Activated T-helper 1 cell treated with anti-CD3 and anti-CD28 coated beads, Interleukin-12 subunit alpha, Interleukin-12 subunit beta, Interleukin-2, Interleukin-4 antibody, amounts not matched to agents 30 ng/mL and 10 ng/mL and 1 ng/mL, durations not matched to agents 14 hours and 24 hours and 36 hours (primary cell): ENCODE data around the gene EIF2S1. TPM values are rescaled to one million over a fixed set of nuclear protein-coding genes. Genes with fewer than 3 reads are reported as not detected.

Experiments
- DNase-seq: peaks from one replicate; pipeline ENCODE4 v3.0.0; 2021; ENCODE audit warnings: low spot score
- H3K27ac Mint-ChIP-seq: one replicate; pipeline ENCODE4 v1.8.0; 2021; ENCODE audit warnings: mild to moderate bottlenecking, mixed read lengths
- H3K27me3 Mint-ChIP-seq: one replicate; pipeline ENCODE4 v1.8.0; 2022; ENCODE audit warnings: mild to moderate bottlenecking, moderate library complexity, mixed read lengths; ENCODE audit not compliant: insufficient read depth
- H3K36me3 Mint-ChIP-seq: one replicate; pipeline ENCODE4 v1.8.0; 2021; ENCODE audit warnings: low read depth, mixed read lengths
- H3K4me1 Mint-ChIP-seq: one replicate; pipeline ENCODE4 v1.8.0; 2021; ENCODE audit warnings: low read depth, mixed read lengths
- H3K4me3 Mint-ChIP-seq: one replicate; pipeline ENCODE4 v1.8.0; 2021; ENCODE audit warnings: mild to moderate bottlenecking, moderate library complexity, mixed read lengths
- H3K9me3 Mint-ChIP-seq: one replicate; pipeline ENCODE4 v1.8.0; 2021; ENCODE audit warnings: mixed read lengths
- intact Hi-C: fragments of 100-400 bp; cut with micrococcal nuclease; formaldehyde crosslinking; loops from one replicate; pipeline ENCODE4 v1.15.1; 2024
- total RNA-seq: library from RNA; stranded (reverse); gene quantifications from 2 replicates; pipeline ENCODE4 v1.2.3, GENCODE V29; 2022

Gene EIF2S1
- total RNA-seq, 1 donor from 2014 or later, result 234 TPM

GRCh38 chr14:67357186-67357968, 2.8 kb upstream of the EIF2S1 start:
- H3K4me3 Mint-ChIP-seq, result peak overlapping the region; percentile 92
- intact Hi-C loops, result loop anchor here (10.0 kb wide), 1 partner anchor 743 kb away; no protein-coding TSS in a partner anchor
- peaks cover 15% of the 10 kb centered on the region for H3K36me3 Mint-ChIP-seq
- no peaks in the 10 kb centered on the region for H3K9me3 Mint-ChIP-seq
- no peak for DNase-seq
- peaks cover 57% of the 10 kb centered on the region for H3K4me1 Mint-ChIP-seq
- peak overlapping the region; percentile 40 for H3K27ac Mint-ChIP-seq
- no peaks in the 10 kb centered on the region for H3K27me3 Mint-ChIP-seq

DNA sequence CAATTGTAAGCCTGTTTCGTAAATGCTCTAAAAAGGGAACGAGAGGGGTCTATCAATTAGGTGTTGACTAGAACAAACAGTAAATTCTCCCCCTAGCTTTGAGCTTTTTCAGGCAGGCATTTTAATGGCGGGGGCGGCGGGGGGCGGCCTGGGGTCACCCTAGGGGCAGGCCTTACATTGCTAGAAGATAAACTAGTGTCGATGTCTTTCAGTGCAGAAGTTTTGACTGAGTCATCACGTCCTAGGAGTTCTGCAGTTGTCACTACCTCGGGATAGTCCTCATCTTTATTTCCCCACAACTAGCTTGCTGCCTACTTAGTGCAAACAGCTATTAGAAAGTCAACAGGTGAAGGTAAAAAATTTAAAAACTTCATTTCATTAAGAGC, 2.2 kb upstream of the EIF2S1 start:
- Mint-ChIP-seq H3K4me3 (peak overlapping the region; percentile 92), H3K27me3 (no peaks in the 10 kb centered on the region), H3K27ac (no peak overlapping the region), H3K36me3 (peaks cover 18% of the 10 kb centered on the region), H3K4me1 (peaks cover 63% of the 10 kb centered on the region), H3K9me3 (no peaks in the 10 kb centered on the region)
- intact Hi-C loops, result loop anchor here (10.0 kb wide), 1 partner anchor 743 kb away; no protein-coding TSS in a partner anchor
- no peak for DNase-seq

- intact Hi-C loops, result loop anchor here (1.0 to 10.0 kb wide), 3 partner anchors 118 to 744 kb away; partner anchors contain the start of genes ARG2 and PALS1
- no peaks in the 10 kb centered on the region for H3K9me3 Mint-ChIP-seq
Observed at GRCh38 chr14:67358924-67359774, 979 bp upstream of the EIF2S1 start.

GRCh38 chr14:67360470-67361206, 510 bp downstream of the EIF2S1 start:
- H3K27ac Mint-ChIP-seq, result peak overlapping the region; percentile 97
- DNase-seq, result no peak
- H3K4me3 Mint-ChIP-seq, result peak overlapping the region; percentile 92
- no peaks in the 10 kb centered on the region for H3K27me3 Mint-ChIP-seq
- intact Hi-C loops, result loop anchor here (1.0 to 2.0 kb wide), 7 partner anchors 13 to 852 kb away; partner anchors contain the start of genes GPHN, PIGH, VTI1B and ZFYVE26
- peaks cover 83% of the 10 kb centered on the region for H3K4me1 Mint-ChIP-seq
- no peaks in the 10 kb centered on the region for H3K9me3 Mint-ChIP-seq
- peaks cover 35% of the 10 kb centered on the region for H3K36me3 Mint-ChIP-seq

More at GRCh38 chr14:67358924-67359774, 979 bp upstream of the EIF2S1 start:
- peak; percentile 1 for DNase-seq
- Mint-ChIP-seq H3K36me3 (peaks cover 24% of the 10 kb centered on the region), H3K27ac (peak overlapping the region; percentile 97), H3K4me1 (peaks cover 75% of the 10 kb centered on the region), H3K27me3 (no peaks in the 10 kb centered on the region), H3K4me3 (peak overlapping the region; percentile 92)

DNA sequence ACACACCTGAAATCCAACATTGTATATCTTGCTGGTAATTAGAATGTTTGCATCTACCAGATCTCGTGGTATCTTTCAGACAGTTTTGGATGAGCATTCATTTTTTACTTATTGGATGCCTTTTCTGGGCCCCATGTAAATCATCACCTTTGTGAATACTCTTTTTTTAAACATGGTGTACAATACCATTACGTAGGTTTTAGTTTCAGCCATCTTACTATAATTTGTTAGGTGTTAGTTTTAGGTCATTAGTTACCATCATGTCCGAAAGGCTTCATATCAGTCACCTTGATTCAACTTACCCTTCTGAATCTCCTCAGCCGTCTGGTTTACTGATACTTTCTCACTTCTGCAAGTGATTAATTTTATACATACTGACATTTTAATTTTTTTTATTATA, 5.3 kb downstream of the EIF2S1 start:
- Mint-ChIP-seq H3K27ac (no peak overlapping the region), H3K4me3 (no peak overlapping the region), H3K9me3 (no peaks in the 10 kb centered on the region), H3K4me1 (peaks cover 52% of the 10 kb centered on the region), H3K36me3 (peaks cover 49% of the 10 kb centered on the region), H3K27me3 (no peaks in the 10 kb centered on the region)
- intact Hi-C loops, result no loop called here
- no peak for DNase-seq

- H3K27me3 Mint-ChIP-seq, result no peaks in the 10 kb centered on the region
- H3K36me3 Mint-ChIP-seq, result peaks cover 47% of the 10 kb centered on the region
- peaks cover 38% of the 10 kb centered on the region for H3K4me1 Mint-ChIP-seq
- no peaks in the 10 kb centered on the region for H3K9me3 Mint-ChIP-seq
- DNase-seq, result no peak
- intact Hi-C loops, result loop anchor here (5.0 kb wide), 1 partner anchor 326 kb away; the partner anchor contains the start of gene RDH11
- H3K27ac Mint-ChIP-seq, result peak overlapping the region; percentile 38
- H3K4me3 Mint-ChIP-seq, result no peak overlapping the region
Observed at GRCh38 chr14:67370830-67371229, 10.7 kb downstream of the EIF2S1 start.

DNA sequence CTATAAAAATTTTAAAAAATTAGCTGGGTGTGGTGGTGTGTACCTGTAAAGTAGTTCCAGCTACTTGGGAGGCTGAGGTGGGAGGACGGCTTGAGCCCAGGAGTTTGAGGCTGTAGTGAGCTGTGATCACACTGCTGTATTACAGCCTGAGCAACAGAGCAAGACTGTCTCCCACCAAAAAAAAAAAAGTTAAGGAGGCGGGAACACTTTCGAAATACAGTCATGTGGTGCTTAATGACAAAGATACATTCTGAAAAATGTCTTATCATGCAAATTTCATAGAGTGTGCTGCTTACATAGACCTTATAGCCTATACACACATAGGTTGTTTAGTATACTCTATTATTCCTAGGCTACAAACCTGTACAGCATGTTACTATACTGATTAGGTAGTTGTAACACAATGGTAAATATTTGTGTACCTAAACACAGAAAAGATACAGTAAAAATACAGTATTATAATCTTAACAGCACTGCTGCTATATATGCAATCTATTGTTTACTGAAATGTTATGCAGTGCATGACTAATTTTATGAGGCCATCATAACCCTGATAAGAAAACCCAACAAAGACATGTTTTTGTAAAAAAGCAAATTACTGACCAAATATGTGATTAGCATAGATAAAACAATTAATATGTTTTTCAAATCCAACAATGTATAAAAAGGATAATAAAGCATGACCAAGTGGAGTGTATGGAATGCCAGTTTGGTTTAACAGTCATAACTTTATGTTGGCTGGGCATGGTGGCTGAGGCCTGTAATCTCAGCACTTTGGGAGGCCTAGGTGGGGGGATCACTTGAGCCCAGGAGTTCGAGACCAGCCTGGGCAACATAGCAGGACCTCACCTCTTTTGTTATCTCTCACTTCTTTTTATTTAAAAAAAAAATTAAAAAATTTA, 11.4 kb downstream of the EIF2S1 start:
- H3K4me1 Mint-ChIP-seq, result peaks cover 35% of the 10 kb centered on the region
- peaks cover 48% of the 10 kb centered on the region for H3K36me3 Mint-ChIP-seq
- H3K9me3 Mint-ChIP-seq, result no peaks in the 10 kb centered on the region
- no peak overlapping the region for H3K27ac Mint-ChIP-seq
- intact Hi-C loops, result loop anchor here (5.0 kb wide), 1 partner anchor 326 kb away; the partner anchor contains the start of gene RDH11
- no peak overlapping the region for H3K4me3 Mint-ChIP-seq
- DNase-seq, result no peak
- H3K27me3 Mint-ChIP-seq, result no peaks in the 10 kb centered on the region

DNA sequence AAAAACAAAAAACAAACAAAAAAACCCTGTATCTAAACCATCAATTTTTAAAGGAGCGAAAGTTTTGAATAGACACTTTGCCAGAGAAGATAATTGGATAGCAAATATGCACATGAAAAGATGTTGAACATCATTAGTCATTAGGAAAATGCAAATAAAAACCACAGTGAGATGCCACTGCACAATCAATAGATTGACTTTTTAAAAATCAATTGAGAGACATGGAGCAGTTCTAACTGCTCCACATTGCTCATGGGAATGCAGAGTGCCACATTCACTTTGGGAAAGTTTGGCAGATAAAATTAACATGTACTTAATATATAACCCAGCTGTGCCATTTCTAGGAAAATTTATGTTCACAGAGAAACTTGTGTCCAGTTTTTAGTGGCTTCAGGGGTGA, 12.7 kb downstream of the EIF2S1 start:
- no peak overlapping the region for H3K4me3 Mint-ChIP-seq
- H3K9me3 Mint-ChIP-seq, result no peaks in the 10 kb centered on the region
- no peak for DNase-seq
- intact Hi-C loops, result loop anchor here (1.0 to 5.0 kb wide), 2 partner anchors 13 to 324 kb away; partner anchors contain the start of genes EIF2S1 and RDH11
- H3K27me3 Mint-ChIP-seq, result no peaks in the 10 kb centered on the region
- peak overlapping the region; percentile 14 for H3K27ac Mint-ChIP-seq
- H3K36me3 Mint-ChIP-seq, result peaks cover 54% of the 10 kb centered on the region
- peaks cover 40% of the 10 kb centered on the region for H3K4me1 Mint-ChIP-seq

GRCh38 chr14:67373347-67373746, 13.2 kb downstream of the EIF2S1 start:
- peak overlapping the region; percentile 14 for H3K27ac Mint-ChIP-seq
- H3K9me3 Mint-ChIP-seq, result no peaks in the 10 kb centered on the region
- intact Hi-C loops, result loop anchor here (1.0 to 5.0 kb wide), 2 partner anchors 13 to 324 kb away; partner anchors contain the start of genes EIF2S1 and RDH11
- H3K36me3 Mint-ChIP-seq, result peaks cover 54% of the 10 kb centered on the region
- DNase-seq, result no peak
- no peaks in the 10 kb centered on the region for H3K27me3 Mint-ChIP-seq
- no peak overlapping the region for H3K4me3 Mint-ChIP-seq
- H3K4me1 Mint-ChIP-seq, result peaks cover 40% of the 10 kb centered on the region

DNA sequence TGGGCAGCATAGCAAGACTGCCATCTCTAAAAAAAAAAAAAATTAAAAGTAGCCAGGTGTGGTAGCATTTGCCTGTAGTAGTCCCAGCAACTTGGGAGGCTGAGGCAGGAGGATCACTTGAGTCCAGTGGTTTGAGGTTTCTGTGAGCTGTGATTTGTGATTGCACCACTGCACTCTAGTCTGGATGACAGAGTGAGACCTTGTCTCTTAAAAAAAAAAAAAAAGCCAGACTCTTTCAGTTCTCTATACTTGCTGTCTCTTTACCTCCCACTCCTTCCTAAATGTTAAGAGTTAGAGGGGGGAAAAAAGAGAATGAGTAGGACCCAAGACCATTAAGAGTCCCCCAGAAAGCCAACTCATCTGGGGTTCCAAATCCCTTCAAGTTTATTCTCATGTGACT, 17.8 kb downstream of the EIF2S1 start:
- Mint-ChIP-seq H3K36me3 (peaks cover 69% of the 10 kb centered on the region), H3K4me1 (peaks cover 25% of the 10 kb centered on the region), H3K27me3 (peaks cover 1% of the 10 kb centered on the region), H3K9me3 (no peaks in the 10 kb centered on the region), H3K27ac (no peak overlapping the region), H3K4me3 (no peak overlapping the region)
- no peak for DNase-seq
- intact Hi-C loops, result no loop called here

- Mint-ChIP-seq H3K4me1 (no peaks in the 10 kb centered on the region), H3K36me3 (peaks cover 49% of the 10 kb centered on the region), H3K9me3 (no peaks in the 10 kb centered on the region), H3K27ac (no peak overlapping the region), H3K27me3 (no peaks in the 10 kb centered on the region), H3K4me3 (no peak overlapping the region)
- DNase-seq, result no peak
- intact Hi-C loops, result no loop called here
Observed at GRCh38 chr14:67385120-67385519, 25.0 kb downstream of the EIF2S1 start.
